Measurements from ENCODE around the gene RTL9.

DNA sequence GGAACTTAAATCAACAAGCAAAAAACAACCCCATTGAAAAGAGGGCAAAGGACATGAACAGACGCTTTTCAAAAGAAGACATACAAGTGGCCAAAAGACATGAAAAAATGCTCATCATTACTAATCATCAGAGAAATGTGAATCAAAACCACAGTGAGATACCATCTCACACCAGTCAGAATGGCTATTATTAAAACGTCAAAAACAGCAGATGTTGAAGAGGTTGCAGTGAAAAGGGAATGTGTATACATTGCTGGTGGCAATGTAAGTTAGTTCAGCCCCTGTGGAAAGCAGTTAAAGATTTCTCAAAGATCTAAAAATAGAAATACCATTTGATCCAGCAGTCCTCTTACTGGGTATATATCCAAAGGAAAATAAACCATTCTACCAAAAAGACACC is 22.6 kb downstream of the RTL9 start:
- TF ChIP-seq, protein P1, sequence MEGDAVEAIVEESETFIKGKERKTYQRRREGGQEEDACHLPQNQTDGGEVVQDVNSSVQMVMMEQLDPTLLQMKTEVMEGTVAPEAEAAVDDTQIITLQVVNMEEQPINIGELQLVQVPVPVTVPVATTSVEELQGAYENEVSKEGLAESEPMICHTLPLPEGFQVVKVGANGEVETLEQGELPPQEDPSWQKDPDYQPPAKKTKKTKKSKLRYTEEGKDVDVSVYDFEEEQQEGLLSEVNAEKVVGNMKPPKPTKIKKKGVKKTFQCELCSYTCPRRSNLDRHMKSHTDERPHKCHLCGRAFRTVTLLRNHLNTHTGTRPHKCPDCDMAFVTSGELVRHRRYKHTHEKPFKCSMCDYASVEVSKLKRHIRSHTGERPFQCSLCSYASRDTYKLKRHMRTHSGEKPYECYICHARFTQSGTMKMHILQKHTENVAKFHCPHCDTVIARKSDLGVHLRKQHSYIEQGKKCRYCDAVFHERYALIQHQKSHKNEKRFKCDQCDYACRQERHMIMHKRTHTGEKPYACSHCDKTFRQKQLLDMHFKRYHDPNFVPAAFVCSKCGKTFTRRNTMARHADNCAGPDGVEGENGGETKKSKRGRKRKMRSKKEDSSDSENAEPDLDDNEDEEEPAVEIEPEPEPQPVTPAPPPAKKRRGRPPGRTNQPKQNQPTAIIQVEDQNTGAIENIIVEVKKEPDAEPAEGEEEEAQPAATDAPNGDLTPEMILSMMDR (conservative IDR thresholded peaks at IDR 0.05; ENCODE audit: low read depth in 2 of 2) = no peak
- TF ChIP-seq EZH2 (IDR thresholded peaks at IDR 0.05; ENCODE audit: low read depth, unreplicated experiment) (no peak), POLR2AphosphoS5 (IDR thresholded peaks at IDR 0.05; ENCODE audit: low read depth) (no peak)
- TF ChIP-seq, protein P2, sequence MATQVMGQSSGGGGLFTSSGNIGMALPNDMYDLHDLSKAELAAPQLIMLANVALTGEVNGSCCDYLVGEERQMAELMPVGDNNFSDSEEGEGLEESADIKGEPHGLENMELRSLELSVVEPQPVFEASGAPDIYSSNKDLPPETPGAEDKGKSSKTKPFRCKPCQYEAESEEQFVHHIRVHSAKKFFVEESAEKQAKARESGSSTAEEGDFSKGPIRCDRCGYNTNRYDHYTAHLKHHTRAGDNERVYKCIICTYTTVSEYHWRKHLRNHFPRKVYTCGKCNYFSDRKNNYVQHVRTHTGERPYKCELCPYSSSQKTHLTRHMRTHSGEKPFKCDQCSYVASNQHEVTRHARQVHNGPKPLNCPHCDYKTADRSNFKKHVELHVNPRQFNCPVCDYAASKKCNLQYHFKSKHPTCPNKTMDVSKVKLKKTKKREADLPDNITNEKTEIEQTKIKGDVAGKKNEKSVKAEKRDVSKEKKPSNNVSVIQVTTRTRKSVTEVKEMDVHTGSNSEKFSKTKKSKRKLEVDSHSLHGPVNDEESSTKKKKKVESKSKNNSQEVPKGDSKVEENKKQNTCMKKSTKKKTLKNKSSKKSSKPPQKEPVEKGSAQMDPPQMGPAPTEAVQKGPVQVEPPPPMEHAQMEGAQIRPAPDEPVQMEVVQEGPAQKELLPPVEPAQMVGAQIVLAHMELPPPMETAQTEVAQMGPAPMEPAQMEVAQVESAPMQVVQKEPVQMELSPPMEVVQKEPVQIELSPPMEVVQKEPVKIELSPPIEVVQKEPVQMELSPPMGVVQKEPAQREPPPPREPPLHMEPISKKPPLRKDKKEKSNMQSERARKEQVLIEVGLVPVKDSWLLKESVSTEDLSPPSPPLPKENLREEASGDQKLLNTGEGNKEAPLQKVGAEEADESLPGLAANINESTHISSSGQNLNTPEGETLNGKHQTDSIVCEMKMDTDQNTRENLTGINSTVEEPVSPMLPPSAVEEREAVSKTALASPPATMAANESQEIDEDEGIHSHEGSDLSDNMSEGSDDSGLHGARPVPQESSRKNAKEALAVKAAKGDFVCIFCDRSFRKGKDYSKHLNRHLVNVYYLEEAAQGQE (IDR thresholded peaks at IDR 0.05; ENCODE audit: unreplicated experiment) = no peak
